ENCODE data around the gene UBAC2. TPM values are rescaled to one million over a fixed set of nuclear protein-coding genes. Genes with fewer than 3 reads are reported as not detected.
"Not testable (repeated sequence)": the region's sequence is repeated elsewhere in the genome, so short reads cannot be mapped to it uniquely, and the experiment has no call there.

UBAC2 gene
- total RNA-seq, 2 donors from 2014 or later = 72.7 to 80.4 TPM

- Mint-ChIP-seq H3K4me3 (no peak overlapping the region), H3K4me1 (peaks cover 10% of the 10 kb centered on the region), H3K27ac (peak overlapping the region; percentile 57), H3K36me3 (ENCODE audit: low read depth) (peaks cover 32% of the 10 kb centered on the region), H3K27me3 (ENCODE audit: insufficient read depth) (no peaks in the 10 kb centered on the region), H3K9me3 (no peaks in the 10 kb centered on the region)
- Histone ChIP-seq H3K4me1 (ENCODE audit: control insufficient read depth, insufficient read depth, low read length) (no peaks in the 10 kb centered on the region), H3K4me3 (ENCODE audit: low read length) (no peak overlapping the region), H3K9me3 (ENCODE audit: control insufficient read depth, low read length) (no peaks in the 10 kb centered on the region), H3K9ac (ENCODE audit: extremely low read depth, low read length, poor library complexity, severe bottlenecking) (no peak overlapping the region), H3K27ac (ENCODE audit: low read depth, low read length) (no peak overlapping the region), H3K27me3 (ENCODE audit: control insufficient read depth, insufficient read depth, low read length, poor library complexity, severe bottlenecking) (no peaks in the 10 kb centered on the region), H3K36me3 (ENCODE audit: control insufficient read depth, insufficient read depth, low read length) (peaks cover 10% of the 10 kb centered on the region)
- DNase-seq = peak; percentile 45
- 87 to 93% methylated on average over 4 to 9 of the region's 10 CpGs for WGBS, 2 experiments (ENCODE audit: insufficient coverage in 1 of 2, insufficient read length in 1 of 2)
- no peak for TF ChIP-seq CTCF (conservative IDR thresholded peaks at IDR 0.05)
These were observed 185.8 kb downstream of the UBAC2 start for GRCh38 chr13:99386495-99386894.

- 57 to 66% methylated on average over 11 to 12 of the region's 12 CpGs for WGBS, 2 experiments (ENCODE audit: insufficient coverage in 1 of 2, insufficient read length in 1 of 2)
- Histone ChIP-seq H3K9me3 (ENCODE audit: control insufficient read depth, low read length) (no peaks in the 10 kb centered on the region), H3K27me3 (ENCODE audit: control insufficient read depth, insufficient read depth, low read length, poor library complexity, severe bottlenecking) (no peaks in the 10 kb centered on the region), H3K4me1 (ENCODE audit: control insufficient read depth, insufficient read depth, low read length) (no peaks in the 10 kb centered on the region), H3K27ac (ENCODE audit: low read depth, low read length) (no peak overlapping the region), H3K9ac (ENCODE audit: extremely low read depth, low read length, poor library complexity, severe bottlenecking) (no peak overlapping the region), H3K4me3 (ENCODE audit: low read length) (no peak overlapping the region), H3K36me3 (ENCODE audit: control insufficient read depth, insufficient read depth, low read length) (peaks cover 10% of the 10 kb centered on the region)
- peaks cover 10% of the 10 kb centered on the region for H3K4me1 Mint-ChIP-seq
- H3K27me3 Mint-ChIP-seq (ENCODE audit: insufficient read depth) = no peaks in the 10 kb centered on the region
- DNase-seq = peak; percentile 95
- peak overlapping the region; percentile 57 for H3K27ac Mint-ChIP-seq
- TF ChIP-seq CTCF (conservative IDR thresholded peaks at IDR 0.05) = peak; percentile 97
- H3K9me3 Mint-ChIP-seq = no peaks in the 10 kb centered on the region
- H3K36me3 Mint-ChIP-seq (ENCODE audit: low read depth) = peaks cover 31% of the 10 kb centered on the region
- no peak overlapping the region for H3K4me3 Mint-ChIP-seq
These were observed 186.5 kb downstream of the UBAC2 start for GRCh38 chr13:99386911-99387788.

GRCh38 chr13:99388334-99388923 lies 187.8 kb downstream of the UBAC2 start:
- no peak overlapping the region for H3K4me3 ChIP-seq (ENCODE audit: low read length)
- Mint-ChIP-seq H3K9me3 (no peaks in the 10 kb centered on the region), H3K4me3 (no peak overlapping the region), H3K27ac (no peak overlapping the region), H3K36me3 (ENCODE audit: low read depth) (peaks cover 31% of the 10 kb centered on the region), H3K4me1 (peaks cover 10% of the 10 kb centered on the region), H3K27me3 (ENCODE audit: insufficient read depth) (no peaks in the 10 kb centered on the region)
- H3K9me3 ChIP-seq (ENCODE audit: control insufficient read depth, low read length) = no peaks in the 10 kb centered on the region
- no peaks in the 10 kb centered on the region for H3K4me1 ChIP-seq (ENCODE audit: control insufficient read depth, insufficient read depth, low read length)
- no peaks in the 10 kb centered on the region for H3K27me3 ChIP-seq (ENCODE audit: control insufficient read depth, insufficient read depth, low read length, poor library complexity, severe bottlenecking)
- peaks cover 10% of the 10 kb centered on the region for H3K36me3 ChIP-seq (ENCODE audit: control insufficient read depth, insufficient read depth, low read length)
- 96 to 97% methylated on average over 9 to 14 of the region's 14 CpGs for WGBS, 2 experiments (ENCODE audit: insufficient coverage in 1 of 2, insufficient read length in 1 of 2)
- no peak overlapping the region for H3K9ac ChIP-seq (ENCODE audit: extremely low read depth, low read length, poor library complexity, severe bottlenecking)
- TF ChIP-seq CTCF (conservative IDR thresholded peaks at IDR 0.05) = no peak
- DNase-seq = peak; percentile 38
- no peak overlapping the region for H3K27ac ChIP-seq (ENCODE audit: low read depth, low read length)

GRCh38 chr13:99389094-99389493 lies 188.4 kb downstream of the UBAC2 start:
- Mint-ChIP-seq H3K4me1 (peaks cover 10% of the 10 kb centered on the region), H3K27ac (peak overlapping the region; percentile 12), H3K36me3 (ENCODE audit: low read depth) (peaks cover 31% of the 10 kb centered on the region)
- not testable (repeated sequence) for H3K4me3 Mint-ChIP-seq; H3K4me3 ChIP-seq (ENCODE audit: low read length); H3K27me3 Mint-ChIP-seq (ENCODE audit: insufficient read depth); H3K27me3 ChIP-seq (ENCODE audit: control insufficient read depth, insufficient read depth, low read length, poor library complexity, severe bottlenecking); H3K9me3 Mint-ChIP-seq; H3K9me3 ChIP-seq (ENCODE audit: control insufficient read depth, low read length); H3K9ac ChIP-seq (ENCODE audit: extremely low read depth, low read length, poor library complexity, severe bottlenecking); H3K27ac ChIP-seq (ENCODE audit: low read depth, low read length); H3K4me1 ChIP-seq (ENCODE audit: control insufficient read depth, insufficient read depth, low read length)
- H3K36me3 ChIP-seq (ENCODE audit: control insufficient read depth, insufficient read depth, low read length) = peaks cover 10% of the 10 kb centered on the region
- peak; percentile 35 for DNase-seq
- WGBS, 2 experiments (ENCODE audit: insufficient coverage in 1 of 2, insufficient read length in 1 of 2) = 96% methylated on average over 4 to 6 of the region's 6 CpGs
